GM21526 (cell line): Measurements from ENCODE around the gene PNKP.

ENCODE experiments used
- ATAC-seq: cut with Tn5 transposase; IDR thresholded peaks from one replicate; pipeline ENCODE4 v1.9.1; 2021; ENCODE audit warnings: moderate library complexity; ENCODE audit not compliant: unreplicated experiment, low FRiP score

Gene PNKP

DNA sequence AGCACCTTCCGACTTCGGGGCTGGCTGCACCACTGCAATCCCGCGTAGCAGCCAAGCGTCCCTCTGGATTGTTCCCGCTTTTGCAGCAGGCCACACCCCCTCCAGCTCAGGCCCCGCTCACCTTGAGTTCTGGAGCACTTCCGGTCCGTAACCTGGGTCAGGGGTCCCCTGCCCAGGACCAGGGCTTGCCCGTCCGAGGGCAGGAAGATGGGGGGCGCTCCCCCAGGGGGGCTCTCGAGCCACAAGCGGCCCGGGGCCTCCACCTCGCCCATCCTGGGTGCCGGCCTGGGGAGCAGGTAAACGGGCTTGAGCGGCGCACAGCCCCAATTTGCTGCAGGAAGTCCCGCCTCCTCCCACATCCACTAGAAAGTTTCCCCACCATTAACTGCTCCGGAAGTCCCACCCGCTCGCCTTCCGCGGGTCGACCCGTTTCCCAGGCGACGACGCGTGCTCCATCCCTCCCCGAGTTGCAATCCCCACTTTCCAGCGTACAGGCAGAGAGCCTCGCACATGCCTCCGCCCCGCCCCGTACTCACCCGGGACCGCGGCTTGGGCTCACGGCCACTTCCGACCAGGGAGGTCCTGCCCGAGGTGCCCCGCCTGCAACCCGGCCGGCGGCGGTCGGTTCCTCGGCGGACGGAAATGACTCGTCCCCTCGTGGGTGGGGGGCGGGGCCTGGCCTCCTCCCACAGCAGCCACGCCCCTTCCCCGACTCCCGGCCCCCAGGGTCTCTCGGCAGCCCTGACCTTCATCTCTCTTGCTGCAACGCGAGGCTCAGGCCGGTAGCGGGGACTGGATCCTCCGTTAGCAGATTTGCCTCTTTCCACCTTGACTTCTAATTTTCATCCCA is at the start of gene PNKP:
PNKP (minus strand) TSS at position 644 of the 850 bp plus-strand sequence; CDS start at position 272, 372 bp downstream.
- ATAC-seq: peak; percentile 36

DNA sequence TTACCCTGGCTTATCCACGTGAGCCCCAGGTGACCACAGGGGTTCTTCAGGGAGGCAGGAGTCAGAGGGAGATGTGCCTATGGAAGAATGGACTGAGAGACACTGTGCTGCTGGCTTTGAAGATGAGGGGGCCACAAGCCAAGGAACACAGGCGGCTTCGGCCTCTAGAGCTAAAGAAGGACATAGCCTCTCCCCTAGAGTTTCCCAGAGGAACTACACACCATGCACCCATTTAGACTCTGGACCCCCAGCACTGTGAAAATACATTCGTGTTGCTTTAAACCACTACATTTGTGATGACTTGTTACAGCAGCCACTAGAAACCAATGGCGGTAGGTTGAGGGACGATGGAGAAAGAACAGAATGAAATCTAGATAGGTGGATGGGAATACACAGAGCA is 47.9 kb upstream of the PNKP start:
- no peak for ATAC-seq

DNA sequence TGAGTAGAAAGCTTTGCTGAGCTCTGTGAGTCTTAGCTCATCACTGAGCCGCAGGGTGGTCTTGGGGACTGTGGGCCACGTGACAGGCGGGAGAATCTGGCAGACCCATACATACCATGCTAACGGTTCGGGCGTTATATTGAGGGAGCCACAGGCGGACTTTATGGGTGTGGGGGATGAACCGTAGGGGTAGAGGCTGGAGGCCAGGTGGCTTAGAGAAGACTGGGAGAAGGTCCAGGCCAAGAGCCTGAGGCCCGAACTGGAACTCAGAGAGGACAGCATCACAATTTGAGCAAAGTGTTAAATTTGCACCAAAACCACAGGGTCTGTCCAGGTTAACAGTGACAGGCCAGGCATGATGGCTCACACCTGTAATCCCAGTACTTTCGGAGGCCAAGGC is 46.3 kb upstream of the PNKP start:
- no peak for ATAC-seq

DNA sequence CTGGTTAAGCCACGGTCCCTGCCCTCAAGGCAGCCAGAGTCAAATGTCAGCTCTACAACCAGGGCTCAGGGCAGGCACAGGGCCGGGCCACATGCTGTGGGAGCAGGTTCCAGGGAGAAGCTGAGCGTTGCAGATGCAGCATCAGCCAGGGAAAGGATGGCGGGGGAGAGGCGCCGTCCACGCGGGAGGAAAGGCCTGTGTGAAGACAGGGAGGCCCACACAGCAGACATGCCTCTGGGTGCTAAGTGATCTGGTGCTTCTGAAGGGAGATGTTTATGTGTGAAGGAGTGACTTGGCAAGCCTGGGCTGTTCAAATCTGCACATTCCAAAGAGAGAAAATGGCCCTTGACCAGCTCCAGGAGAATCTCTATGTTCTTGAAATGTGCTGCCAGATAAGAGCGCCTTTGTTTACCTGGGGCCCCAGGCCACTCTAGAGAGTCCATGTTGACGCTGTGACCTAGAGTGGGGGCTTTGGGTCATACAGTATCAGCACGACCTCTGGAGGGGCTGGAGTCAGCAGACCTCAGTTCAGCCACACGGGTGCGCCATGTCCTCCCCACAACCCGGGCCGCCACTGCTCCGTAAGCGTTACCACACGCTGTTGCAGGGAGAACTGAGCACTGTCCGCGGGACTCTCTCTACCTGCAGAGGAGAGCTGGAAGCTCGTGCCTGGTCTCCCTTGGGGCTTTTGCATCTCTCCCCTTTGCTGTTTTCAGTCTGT is 45.7 kb upstream of the PNKP start:
- no peak for ATAC-seq

DNA sequence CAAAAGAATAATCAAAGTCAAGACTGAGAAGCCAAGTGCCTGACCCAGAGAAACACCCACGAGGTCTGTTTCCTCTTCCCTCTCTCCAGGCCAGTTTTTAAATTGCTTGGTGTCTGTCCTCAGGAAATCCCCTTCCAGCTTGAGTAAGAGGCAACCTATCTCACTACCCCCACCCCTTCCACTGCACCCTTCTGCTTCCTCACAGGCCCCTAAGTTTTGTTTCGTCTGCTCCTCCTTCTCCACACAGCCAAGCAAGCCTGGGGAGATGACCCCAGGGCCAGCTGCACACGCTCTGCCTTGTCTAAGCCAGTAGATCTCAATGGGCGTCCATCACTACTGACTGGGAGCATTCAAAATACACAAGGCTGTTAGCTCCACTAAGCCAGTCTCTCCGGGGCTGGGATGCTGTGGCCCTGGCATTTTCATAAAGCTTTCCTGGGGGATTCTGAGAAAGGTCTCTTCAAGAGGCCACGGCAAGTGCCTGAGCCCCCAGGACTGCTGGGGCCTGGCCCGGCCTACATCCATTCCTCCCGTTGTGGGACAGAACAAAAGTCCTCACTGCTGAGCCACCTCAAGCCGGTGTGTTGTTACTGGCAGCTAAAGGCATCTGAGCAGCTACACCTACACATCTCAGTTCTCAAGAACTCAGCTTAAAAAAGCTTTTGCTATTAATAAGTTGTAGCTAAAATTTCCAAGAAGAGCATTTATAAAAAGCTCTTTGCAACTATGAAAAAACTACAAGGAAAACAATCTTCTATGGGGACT is 44.2 kb upstream of the PNKP start:
- no peak for ATAC-seq

DNA sequence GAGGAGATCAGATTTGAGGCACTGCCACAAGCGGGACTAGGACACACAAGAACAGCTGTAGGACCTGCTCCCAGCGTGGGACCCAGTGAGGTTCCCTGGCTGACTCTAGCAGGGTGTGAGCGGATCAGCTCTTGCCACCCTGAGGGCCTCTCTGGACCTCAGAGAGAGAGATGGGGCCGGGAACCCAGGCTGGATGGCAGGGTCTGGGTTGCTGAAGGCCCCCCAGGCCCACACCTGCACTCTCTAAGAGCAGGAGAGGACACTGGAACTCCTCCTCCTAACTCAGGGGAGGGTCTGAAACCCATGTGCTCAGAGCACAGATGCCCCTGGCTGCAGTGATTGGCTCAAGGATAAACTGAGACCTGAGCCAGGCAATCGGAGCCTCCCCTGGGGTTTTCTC is 42.8 kb upstream of the PNKP start:
- no peak for ATAC-seq

DNA sequence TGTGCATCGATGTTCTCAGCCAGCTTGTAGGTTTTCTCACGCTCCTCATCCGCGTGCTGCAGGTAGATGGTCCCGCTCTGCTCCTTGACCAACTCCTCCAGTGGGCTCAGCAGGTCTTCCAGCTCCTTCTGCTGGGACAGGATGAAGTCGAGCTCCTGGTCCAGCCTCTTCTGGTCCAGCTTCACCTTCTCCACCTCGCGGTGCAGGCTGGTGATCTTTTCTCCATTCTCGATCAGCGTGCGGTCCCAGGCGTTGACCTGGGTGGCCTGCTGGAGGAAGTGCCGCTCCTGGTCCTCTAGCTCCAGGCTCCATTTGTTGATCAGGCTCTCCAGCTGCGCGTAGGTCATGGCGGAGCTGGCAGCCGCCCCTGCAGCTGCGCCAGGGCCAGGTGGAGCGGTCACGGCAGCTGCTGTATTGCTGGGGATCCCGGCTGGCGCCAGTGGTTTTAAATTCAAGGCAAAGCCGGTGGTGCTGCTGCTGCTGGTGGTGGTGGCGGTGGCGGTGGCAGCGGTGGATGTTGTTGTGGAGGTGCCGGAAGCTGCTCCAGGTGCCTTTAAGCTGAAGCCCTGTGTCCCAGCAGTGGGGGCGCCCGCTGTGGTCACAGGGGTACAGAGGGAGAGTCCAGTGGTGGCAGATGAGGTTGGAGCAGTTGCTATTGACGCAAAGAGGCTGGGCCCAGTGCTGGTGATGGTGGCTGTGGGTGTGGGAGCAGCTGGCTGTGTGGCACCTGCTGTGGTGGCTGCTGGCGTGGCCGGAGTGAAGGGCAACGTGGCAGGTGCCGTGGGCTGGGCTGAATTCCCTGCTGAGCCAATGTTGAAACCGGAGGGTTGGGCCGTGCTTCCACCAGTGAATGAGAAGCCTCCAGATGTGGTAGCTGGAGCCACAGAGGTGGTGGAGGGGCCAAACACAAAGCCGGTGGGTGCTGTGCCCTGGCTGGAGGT is 41.4 kb upstream of the PNKP start:
- ATAC-seq: no peak

DNA sequence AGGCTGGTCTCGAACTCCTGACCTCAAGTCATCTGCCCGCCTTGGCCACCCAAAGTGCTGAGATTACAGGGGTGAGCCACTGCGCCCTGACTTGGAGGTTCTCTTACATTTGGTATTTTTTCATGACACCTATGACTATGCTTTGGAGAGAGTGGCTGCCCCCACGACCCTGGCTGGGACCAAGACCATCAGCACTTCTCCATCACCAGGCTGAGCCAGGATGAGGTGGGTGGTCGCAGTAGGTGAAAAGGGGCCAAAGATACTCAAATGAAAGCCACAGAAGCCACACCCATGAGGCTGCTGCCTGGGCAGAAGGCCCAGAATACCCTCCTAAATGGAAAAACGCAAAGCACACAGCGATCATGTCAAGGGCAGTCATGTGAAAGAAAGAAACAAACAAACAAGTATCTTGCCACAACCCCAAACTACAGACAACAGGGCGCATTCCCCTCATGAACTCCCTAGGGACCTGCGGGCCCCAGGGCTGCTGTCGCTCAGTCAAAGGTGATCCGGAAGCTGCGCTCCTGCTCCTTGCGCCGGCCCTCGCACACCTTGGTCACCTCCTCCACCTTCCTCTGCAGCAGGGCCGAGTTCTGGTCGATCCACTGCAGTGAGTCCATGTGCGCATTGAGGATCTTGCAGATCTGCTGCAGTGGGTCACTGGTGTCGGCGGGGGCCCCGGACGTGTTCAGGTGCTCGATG is 40.5 kb upstream of the PNKP start:
- ATAC-seq: no peak

DNA sequence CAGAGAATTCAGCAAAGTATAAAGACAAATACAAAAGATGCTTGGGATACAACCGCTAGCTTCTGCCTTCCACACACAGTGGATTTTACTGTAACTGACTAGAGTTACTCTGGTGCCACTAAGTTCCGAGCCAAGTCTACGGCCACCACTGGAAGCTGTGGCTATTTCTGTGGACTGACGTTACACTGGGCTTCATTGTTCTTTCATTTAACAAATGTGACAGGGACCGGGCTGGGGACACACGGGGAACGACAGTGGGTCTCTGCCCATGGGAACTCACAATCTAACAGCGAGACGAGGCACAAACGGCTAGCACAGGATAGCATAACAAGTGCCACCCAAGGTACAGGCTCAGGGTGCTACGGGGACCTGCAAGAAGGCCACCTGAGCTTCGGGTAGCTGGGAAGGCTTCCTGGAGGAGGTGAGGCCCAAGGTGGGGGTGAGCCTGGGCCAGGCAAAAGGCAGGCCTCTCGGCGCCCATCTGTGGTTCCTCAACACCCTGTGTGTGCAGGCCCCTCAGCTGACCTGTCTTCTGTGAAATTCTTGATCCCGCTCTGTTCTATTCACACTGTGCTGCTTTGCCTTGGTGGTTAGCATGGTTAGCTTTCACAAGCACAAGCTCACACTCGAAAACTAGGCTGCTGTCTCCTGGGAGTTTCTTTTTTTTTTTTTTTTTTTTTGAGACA is 39.6 kb upstream of the PNKP start:
- no peak for ATAC-seq

DNA sequence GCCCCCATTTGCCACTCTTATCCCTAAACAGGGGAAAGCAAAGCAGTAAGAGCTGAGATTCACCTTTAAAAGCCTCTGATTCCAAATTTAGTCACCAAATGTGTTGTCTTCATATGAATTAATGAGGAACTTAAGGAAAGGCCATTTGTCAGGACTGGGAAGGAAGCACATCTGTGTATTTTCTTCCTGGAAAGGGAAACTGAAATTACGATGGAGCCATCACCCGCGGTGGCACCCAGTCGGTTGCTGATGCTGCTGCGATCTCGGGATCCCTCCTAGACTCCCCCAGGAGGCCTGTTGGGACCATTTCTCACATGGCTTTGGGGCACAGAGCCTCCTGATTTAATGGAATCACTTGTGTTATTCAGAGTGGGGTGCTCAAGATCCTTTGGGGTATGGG is 36.8 kb upstream of the PNKP start:
- ATAC-seq: no peak

DNA sequence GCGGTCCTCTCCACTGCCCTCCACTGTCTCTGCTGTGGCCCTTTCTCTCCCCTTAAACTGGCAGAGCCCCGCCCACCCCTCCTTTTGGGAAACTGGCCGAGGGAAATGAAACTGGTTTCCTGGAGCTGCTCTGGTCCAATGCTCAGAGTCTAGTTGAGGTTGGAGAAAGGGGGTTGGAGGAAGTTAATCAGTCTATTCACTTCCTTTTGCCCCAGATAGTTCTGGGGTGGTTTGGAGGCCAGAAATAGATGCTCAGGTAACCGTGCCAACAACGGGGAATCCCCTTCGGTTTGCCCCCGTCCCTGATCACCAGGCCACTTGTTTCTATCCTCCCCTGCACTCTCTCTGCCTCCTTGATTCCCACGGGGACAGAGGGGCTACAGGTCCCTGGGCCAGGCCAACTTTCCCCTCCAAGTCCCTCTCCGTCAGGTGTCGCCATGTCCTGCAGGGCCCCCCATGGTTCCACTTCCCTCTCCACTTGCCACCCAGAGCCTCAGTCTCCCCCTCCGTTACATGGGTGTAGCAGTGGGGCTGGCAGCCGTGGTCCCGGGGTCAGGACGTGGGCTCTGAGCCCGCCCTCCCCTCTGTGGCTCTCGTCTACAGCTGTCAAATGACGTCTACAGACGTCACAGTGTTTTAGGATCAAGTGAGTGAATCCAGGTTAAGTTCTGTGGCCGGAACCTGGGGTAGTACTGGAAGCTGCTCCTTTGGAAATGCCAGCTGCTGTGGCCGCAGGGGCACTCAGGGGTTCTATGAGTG is 29.7 kb upstream of the PNKP start, which contains the start of gene IL4I1:
IL4I1 (minus strand) TSS at position 25 of the 759 bp plus-strand sequence. CDS start 727 bp downstream, outside the sequence.
- no peak for ATAC-seq

DNA sequence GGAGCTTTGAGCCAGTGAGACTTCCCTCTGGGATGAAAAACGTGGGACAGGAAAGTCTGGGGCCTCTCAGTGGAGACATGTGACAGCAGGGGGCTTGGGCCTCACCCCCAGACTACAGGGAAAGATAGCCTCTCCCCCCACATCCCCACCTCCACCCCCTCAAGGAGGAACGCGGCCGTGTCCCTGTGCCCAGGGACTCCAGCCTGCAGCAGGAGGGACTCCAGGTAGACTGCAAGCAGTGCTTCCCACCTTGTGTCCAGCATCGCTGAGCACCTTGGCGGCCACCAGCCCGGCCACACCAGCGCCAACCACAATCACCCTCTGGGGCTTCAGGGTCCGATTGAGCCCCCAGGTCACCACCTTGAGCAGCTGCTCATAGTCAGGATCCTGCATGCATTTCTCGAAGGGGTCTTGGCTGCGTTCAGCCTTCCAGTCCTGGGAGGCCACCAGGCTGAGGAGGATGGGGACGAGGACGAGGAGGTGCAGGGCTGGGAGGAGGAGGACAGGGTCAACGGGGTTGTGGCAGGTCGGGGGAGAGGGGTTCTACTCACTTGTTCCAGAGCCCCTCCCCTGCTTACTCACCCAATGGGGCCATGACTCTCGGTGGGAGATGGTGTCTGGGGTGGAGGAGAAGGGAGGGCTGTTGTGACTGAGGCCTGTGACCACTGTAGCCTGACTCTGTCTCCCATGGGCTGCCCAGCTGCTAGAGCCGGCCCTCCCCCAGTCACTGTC is 28.4 kb upstream of the PNKP start:
- no peak for ATAC-seq

DNA sequence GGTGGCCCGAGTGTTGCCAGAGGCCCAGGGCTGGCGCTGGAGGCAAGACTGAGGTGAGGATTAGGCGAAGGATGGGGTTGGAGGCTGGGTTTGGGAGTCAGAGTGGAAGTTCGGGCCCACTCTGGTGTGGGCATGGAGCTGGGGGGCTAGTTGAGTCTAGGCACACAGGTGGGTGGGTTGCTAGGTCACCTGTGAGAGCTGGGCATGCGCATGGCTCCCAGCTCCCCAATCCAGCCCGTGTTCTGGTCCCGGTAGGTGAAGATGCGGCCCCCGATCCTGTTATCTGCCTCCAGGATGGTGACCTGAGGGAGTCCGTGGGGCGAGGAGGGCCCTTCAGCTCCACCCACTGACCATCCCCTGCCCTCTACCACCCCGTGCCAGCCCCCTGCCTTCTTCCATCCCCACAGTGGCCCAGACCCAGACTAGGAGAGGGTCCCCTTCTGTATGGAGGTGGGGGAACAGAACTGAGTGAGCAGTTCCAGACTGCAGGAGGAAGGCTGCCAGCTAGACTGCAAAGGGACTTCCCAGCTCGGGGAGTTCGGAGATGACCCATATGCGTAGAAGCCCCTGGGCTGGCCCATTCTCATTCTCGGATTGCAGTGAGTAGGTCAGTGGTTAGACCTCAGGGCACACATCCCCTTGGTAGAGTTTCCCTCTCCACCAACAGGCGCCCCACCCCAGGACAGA is 27.6 kb upstream of the PNKP start:
- no peak for ATAC-seq

DNA sequence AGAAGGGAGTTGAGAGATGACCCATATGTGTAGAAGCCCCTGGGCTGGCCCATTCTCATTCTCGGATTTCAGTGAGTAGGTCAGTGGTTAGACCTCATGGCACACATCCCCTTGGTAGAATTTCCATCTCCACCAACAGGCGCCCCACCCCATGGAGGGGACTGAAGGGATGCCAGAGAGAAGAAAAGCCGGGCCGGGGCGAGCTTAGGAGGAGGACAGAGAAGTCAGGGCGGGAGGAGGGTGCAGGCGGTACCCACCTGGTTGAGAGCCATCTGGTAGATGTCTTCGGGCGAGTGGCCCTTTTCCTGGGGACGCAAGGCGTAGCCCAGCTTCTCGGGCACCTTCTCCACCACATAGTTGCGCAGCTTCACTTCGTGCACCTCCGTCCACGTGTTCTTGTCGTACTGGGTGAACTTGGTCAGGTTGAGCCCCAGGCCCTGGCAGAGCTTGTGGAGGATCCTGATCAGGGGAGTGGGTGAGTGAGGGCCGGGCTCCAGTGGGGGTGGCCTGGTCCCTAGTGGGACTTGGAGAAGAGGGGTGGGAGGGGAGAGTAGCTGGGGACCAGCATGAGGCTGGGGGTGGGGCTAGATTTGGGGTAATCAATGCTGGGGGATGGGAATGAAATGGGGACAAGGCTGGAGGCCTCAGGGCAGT is 26.8 kb upstream of the PNKP start:
- ATAC-seq: no peak

DNA sequence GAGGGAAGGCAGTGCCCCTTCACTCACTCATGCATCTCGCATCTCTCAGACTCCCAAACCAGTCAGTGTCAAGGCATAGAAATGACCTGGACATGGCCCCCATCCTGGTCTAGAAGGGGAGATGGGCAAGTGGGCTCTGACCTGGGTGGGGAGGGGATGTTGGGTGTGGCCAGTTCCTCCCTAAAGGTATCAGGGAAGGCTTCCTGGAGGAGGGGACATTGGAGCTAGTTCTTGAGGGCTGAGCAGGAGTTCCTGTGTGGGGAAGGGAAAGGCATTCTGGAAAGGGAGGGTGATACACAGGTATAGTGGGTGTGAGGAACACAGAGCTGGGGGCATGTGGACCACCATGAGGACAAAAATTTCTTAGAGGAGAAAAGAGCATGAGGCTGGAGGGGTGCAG is 25.3 kb upstream of the PNKP start:
- no peak for ATAC-seq

DNA sequence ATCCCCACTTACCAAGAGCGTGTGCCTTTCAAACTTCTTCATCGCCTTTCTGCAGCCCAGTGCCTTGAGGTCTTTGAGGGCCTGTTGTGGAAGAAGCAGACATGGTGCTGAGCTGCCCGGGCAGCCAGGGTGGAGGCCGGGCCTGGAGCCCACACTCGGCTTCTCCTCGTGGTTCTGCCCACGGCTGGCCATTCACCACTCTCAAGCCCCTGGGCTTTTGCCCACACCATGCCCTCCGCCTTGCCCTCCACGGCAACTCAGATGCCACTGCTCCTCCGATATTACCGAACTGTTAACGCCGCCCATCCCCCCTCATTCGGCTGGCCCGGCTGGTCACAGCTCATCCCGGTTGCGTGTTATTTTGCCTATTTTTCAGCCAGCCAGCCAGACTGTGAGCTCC is 24.0 kb upstream of the PNKP start:
- ATAC-seq: no peak
